HCT116 (cell line): ENCODE data around the gene ZNF25. TPM values are rescaled to one million over a fixed set of nuclear protein-coding genes. Genes with fewer than 3 reads are reported as not detected.

Experiments
- ATAC-seq: fragments of 200-7000 bp; cut with Tn5 transposase; 2 replicates; pipeline ENCODE4 v1.9.1; 2020; ENCODE audit warnings: mild to moderate bottlenecking, moderate library complexity
- BruUV-seq: library from RNA; stranded (reverse); fragments of 400-500 nt; replicated peaks from 2 replicates; lab custom pipeline; 2021; lab: Mats Ljungman, UMichigan
- CTCF ChIA-PET: fragments of 300-600 bp; sonication (Branson Sonifier 250); formaldehyde crosslinking; loops from one replicate; lab custom pipeline; 2021; ENCODE audit warnings: antibody characterized with exemption; lab: Charles Lee
- POLR2A ChIA-PET: fragments of 300-600, 350-600 bp; sonication (Branson Sonifier 250); formaldehyde crosslinking; loops from one replicate; lab custom pipeline; 2021; ENCODE audit warnings: antibody characterized with exemption; lab: Charles Lee
- RAD21 ChIA-PET, 2 experiments: fragments of 300-600 bp; sonication (Branson Sonifier 250); formaldehyde crosslinking; loops; one replicate each; lab custom pipeline; 2023; ENCODE audit warnings: low total read pairs in 2 of 2; ENCODE audit not compliant: uncharacterized antibody in 2 of 2, unreplicated experiment in 2 of 2, low non-redundant PET in 1 of 2; lab: Charles Lee
- DNase-seq: peaks from one replicate; pipeline ENCODE4 v3.0.0-alpha.2; 2010; ENCODE audit warnings: low read depth, low spot score
- H2AFZ ChIP-seq: fragments of 200-600 bp; shearing (Covaris generic), sonication (generic); 2 replicates; pipeline ENCODE4 v1.6.1; 2017; ENCODE audit warnings: low read depth, mixed run types, mixed read lengths, antibody characterized with exemption, low read length; ENCODE audit not compliant: poor library complexity, severe bottlenecking
- H3K27ac ChIP-seq: 2 replicates; pipeline ENCODE4 v1.5.1; 2012; ENCODE audit warnings: low read depth, low read length
- H3K27me3 ChIP-seq: fragments of 200-600 bp; sonication (generic); 2 replicates; pipeline ENCODE4 v1.6.1; 2016; ENCODE audit warnings: mixed run types, low read length, mixed read lengths; ENCODE audit not compliant: insufficient read depth
- H3K36me3 ChIP-seq, 2 experiments: fragments of 200-500 bp in 1 of 2; fragments of 200-600 bp in 1 of 2; sonication (Bioruptor generic) in 1 of 2; sonication (generic) in 1 of 2; 2 replicates each; pipeline versions ENCODE4 v1.5.1 to v1.6.1; 2014 to 2016; ENCODE audit warnings: low read length in 2 of 2, inconsistent platforms in 1 of 2, mixed read lengths in 1 of 2, mixed run types in 1 of 2; ENCODE audit not compliant: insufficient read depth in 2 of 2, control insufficient read depth in 1 of 2
- H3K4me1 ChIP-seq, 2 experiments: fragments of 200-600 bp in 1 of 2; sonication (generic) in 1 of 2; 2 replicates each; pipeline versions ENCODE4 v1.5.1 to v1.6.1; 2012 to 2017; ENCODE audit warnings: low read length in 2 of 2, inconsistent platforms in 1 of 2, mild to moderate bottlenecking in 1 of 2, mixed read lengths in 1 of 2, mixed run types in 1 of 2, moderate library complexity in 1 of 2; ENCODE audit not compliant: insufficient read depth in 2 of 2, control insufficient read depth in 1 of 2
- H3K4me2 ChIP-seq: fragments of 200-600 bp; sonication (generic); 2 replicates; pipeline ENCODE4 v1.6.1; 2017; ENCODE audit warnings: mixed run types, low read length, mixed read lengths
- H3K4me3 ChIP-seq, 2 experiments: fragments of 200-600 bp in 1 of 2; sonication (generic) in 1 of 2; replicated peaks in 1 of 2; 2 replicates each; pipeline ENCODE4 v1.5.1; 2011 to 2016; ENCODE audit warnings: low read length in 2 of 2, control low read depth in 1 of 2, low read depth in 1 of 2, mild to moderate bottlenecking in 1 of 2, mixed read lengths in 1 of 2, mixed run types in 1 of 2
- H3K79me2 ChIP-seq: fragments of 200-600 bp; sonication (generic); 2 replicates; pipeline ENCODE4 v1.6.1; 2017; ENCODE audit warnings: mild to moderate bottlenecking, mixed run types, low read length, moderate library complexity, mixed read lengths; ENCODE audit not compliant: insufficient read depth
- H3K9ac ChIP-seq: fragments of 200-600 bp; sonication (generic); 2 replicates; pipeline ENCODE4 v1.6.1; 2016; ENCODE audit warnings: low read length, mixed read lengths
- H3K9me2 ChIP-seq: fragments of 200-600 bp; sonication (generic), shearing (Covaris generic); 2 replicates; pipeline ENCODE4 v1.6.1; 2017; ENCODE audit warnings: mixed run types, mild to moderate bottlenecking, moderate library complexity; ENCODE audit not compliant: insufficient read depth
- H3K9me3 ChIP-seq, 2 experiments: fragments of 200-500 bp in 1 of 2; fragments of 200-600 bp in 1 of 2; sonication (Bioruptor generic) in 1 of 2; sonication (generic) in 1 of 2; 2 replicates each; pipeline ENCODE4 v1.6.1; 2014 to 2017; ENCODE audit warnings: low read length in 2 of 2, mixed read lengths in 2 of 2, inconsistent platforms in 1 of 2, low read depth in 1 of 2, mild to moderate bottlenecking in 1 of 2, mixed run types in 1 of 2, moderate library complexity in 1 of 2; ENCODE audit not compliant: control insufficient read depth in 1 of 2, insufficient read depth in 1 of 2
- H4K20me1 ChIP-seq: fragments of 200-600 bp; sonication (generic), shearing (Covaris generic); 2 replicates; pipeline ENCODE4 v1.6.1; 2017; ENCODE audit warnings: mixed run types, mild to moderate bottlenecking, moderate library complexity; ENCODE audit not compliant: insufficient read depth
- CEBPB ChIP-seq: IDR thresholded peaks from 2 replicates; pipeline ENCODE4 v1.6.1; 2012; ENCODE audit warnings: low read depth
- EGR1 ChIP-seq: IDR thresholded peaks from 2 replicates; pipeline ENCODE4 v1.6.1; 2012; ENCODE audit warnings: low read depth
- FOSL1 ChIP-seq: IDR thresholded peaks from 2 replicates; pipeline ENCODE4 v1.6.1; 2012; ENCODE audit warnings: low read depth
- POLR2AphosphoS5 ChIP-seq: IDR thresholded peaks from 2 replicates; pipeline ENCODE4 v1.6.1; 2011; ENCODE audit warnings: mild to moderate bottlenecking, low read depth, low read length, moderate library complexity
- RAD21 ChIP-seq: IDR thresholded peaks from 2 replicates; pipeline ENCODE4 v1.6.1; 2012; ENCODE audit warnings: low read depth, mild to moderate bottlenecking
- SIN3A ChIP-seq: IDR thresholded peaks from 2 replicates; pipeline ENCODE4 v1.6.1; 2012; ENCODE audit warnings: low read depth
- SP1 ChIP-seq: IDR thresholded peaks from 2 replicates; pipeline ENCODE4 v1.6.1; 2012; ENCODE audit warnings: low read depth
- SRF ChIP-seq: IDR thresholded peaks from 2 replicates; pipeline ENCODE4 v1.6.1; 2012; ENCODE audit warnings: low read depth
- YY1 ChIP-seq: IDR thresholded peaks from 2 replicates; pipeline ENCODE4 v1.6.1; 2011; ENCODE audit warnings: low read length, low read depth, moderate library complexity, mild to moderate bottlenecking; ENCODE audit not compliant: insufficient replicate concordance; ENCODE audit errors: extremely low read depth
- ZFX ChIP-seq: fragments of 450-650 bp; IDR thresholded peaks from 2 replicates; pipeline ENCODE4 v1.6.1; 2017
- intact Hi-C: fragments of 100-400 bp; cut with micrococcal nuclease; formaldehyde crosslinking; loops from 2 replicates; pipeline ENCODE4 v1.10.0; 2022
- total RNA-seq: library from RNA; stranded (reverse); gene quantifications from one replicate; pipeline ENCODE4 v1.2.1, GENCODE V29; 2021; ENCODE audit not compliant: unreplicated experiment
- TF ChIP-seq, protein P1 (sequence below): IDR thresholded peaks from 2 replicates; pipeline ENCODE4 v1.6.1; 2012
- TF ChIP-seq, protein P2 (sequence below), 3 experiments: fragments of 200-600 bp in 1 of 3; sonication (generic) in 1 of 3; IDR thresholded peaks in 2 of 3; conservative IDR thresholded peaks in 1 of 3; 2 replicates each; pipeline ENCODE4 v1.5.1; 2012 to 2017; ENCODE audit warnings: low read depth in 2 of 3, low read length in 2 of 3, antibody characterized with exemption in 1 of 3, borderline replicate concordance in 1 of 3, control low read depth in 1 of 3, mild to moderate bottlenecking in 1 of 3, mixed read lengths in 1 of 3, mixed run types in 1 of 3, moderate library complexity in 1 of 3; ENCODE audit not compliant: insufficient read depth in 1 of 3
- TF ChIP-seq, protein P3 (sequence below): IDR thresholded peaks from 2 replicates; pipeline ENCODE4 v1.6.1; 2011; ENCODE audit warnings: mild to moderate bottlenecking, low read length, moderate library complexity; ENCODE audit not compliant: insufficient replicate concordance; ENCODE audit errors: extremely low read depth

ZNF25 gene
- total RNA-seq, 1 experiment from 2014 or later, result 4.6 TPM

DNA sequence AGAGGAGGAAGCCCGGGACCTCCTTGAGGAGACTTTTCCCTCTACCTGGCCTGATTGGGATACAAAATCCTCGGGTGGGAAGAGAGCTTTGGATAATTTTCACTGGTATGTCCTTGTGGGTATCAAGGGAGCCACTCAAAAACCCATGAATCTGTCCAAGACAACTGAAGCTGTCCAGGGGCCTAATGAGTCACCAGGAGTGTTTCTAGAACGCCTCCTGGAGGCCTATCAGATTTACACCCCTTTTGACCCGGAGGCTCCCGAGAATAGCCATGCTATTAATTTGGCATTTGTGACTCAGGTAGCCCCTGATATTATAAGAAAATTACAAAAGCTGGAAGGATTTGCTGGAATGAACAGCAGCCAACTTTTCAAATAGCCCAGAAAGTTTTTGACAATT is 38.6 kb downstream of the ZNF25 start:
- ATAC-seq, result no peak
- intact Hi-C loops, result no loop called here
- Histone ChIP-seq H3K4me3 (no peak overlapping the region), H3K36me3 (no peaks in the 10 kb centered on the region), H3K27me3 (no peaks in the 10 kb centered on the region), H3K9me2 (no peaks in the 10 kb centered on the region)
- no peak for DNase-seq
- TF ChIP-seq EGR1 (no peak), POLR2AphosphoS5 (no peak), ZFX (no peak), RAD21 (peak; percentile 17; the same call in 1 of the 2 replicates), SRF (no peak), CEBPB (no peak)
- TF ChIP-seq, protein P1, sequence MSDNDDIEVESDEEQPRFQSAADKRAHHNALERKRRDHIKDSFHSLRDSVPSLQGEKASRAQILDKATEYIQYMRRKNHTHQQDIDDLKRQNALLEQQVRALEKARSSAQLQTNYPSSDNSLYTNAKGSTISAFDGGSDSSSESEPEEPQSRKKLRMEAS, result no peak
- TF ChIP-seq, all 23 proteins: peak for 1
- Histone ChIP-seq H3K4me1 (no peaks in the 10 kb centered on the region), H3K4me2 (no peak overlapping the region), H4K20me1 (no peaks in the 10 kb centered on the region), H2AFZ (no peak overlapping the region), H3K27ac (no peak overlapping the region), H3K9ac (no peak overlapping the region), H3K79me2 (no peaks in the 10 kb centered on the region), H3K9me3 (no peaks in the 10 kb centered on the region)
- CTCF ChIA-PET, result no interaction called here
- POLR2A ChIA-PET, result no interaction called here
- RAD21 ChIA-PET, result no interaction called here
- BruUV-seq, result no TSS peak

DNA sequence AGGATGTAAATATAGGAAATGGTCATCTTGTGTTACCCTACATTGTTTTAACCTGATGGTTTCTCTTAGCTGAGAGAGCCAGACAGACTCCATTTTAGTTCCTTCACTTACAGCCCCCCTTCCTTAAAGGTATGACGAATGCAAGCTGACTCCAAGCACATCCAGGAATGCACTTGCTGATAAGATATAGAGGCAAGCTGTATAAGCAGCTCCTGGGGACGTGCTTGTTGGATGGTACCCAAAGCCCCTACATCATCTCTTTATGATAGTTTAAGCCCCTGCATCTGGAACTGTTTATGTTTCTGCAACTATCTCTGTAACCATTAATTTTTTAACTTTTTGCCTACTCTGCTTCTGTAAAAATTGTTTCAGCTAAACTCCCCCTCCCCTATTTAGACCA is 41.7 kb downstream of the ZNF25 start:
- Histone ChIP-seq H3K9me2 (no peaks in the 10 kb centered on the region), H3K27me3 (no peaks in the 10 kb centered on the region), H3K36me3 (no peaks in the 10 kb centered on the region), H3K9me3 (no peaks in the 10 kb centered on the region), H2AFZ (no peak overlapping the region), H4K20me1 (no peaks in the 10 kb centered on the region), H3K4me3 (no peak overlapping the region), H3K4me1 (no peaks in the 10 kb centered on the region), H3K27ac (no peak overlapping the region), H3K4me2 (no peak overlapping the region), H3K79me2 (no peaks in the 10 kb centered on the region), H3K9ac (no peak overlapping the region)
- ChIA-PET POLR2A (no interaction called here), CTCF (no interaction called here), RAD21 (no interaction called here)
- no peak for ATAC-seq
- intact Hi-C loops, result no loop called here
- no TSS peak for BruUV-seq
- TF ChIP-seq SP1, result no peak
- TF ChIP-seq SRF, result no peak
- TF ChIP-seq, protein P2, sequence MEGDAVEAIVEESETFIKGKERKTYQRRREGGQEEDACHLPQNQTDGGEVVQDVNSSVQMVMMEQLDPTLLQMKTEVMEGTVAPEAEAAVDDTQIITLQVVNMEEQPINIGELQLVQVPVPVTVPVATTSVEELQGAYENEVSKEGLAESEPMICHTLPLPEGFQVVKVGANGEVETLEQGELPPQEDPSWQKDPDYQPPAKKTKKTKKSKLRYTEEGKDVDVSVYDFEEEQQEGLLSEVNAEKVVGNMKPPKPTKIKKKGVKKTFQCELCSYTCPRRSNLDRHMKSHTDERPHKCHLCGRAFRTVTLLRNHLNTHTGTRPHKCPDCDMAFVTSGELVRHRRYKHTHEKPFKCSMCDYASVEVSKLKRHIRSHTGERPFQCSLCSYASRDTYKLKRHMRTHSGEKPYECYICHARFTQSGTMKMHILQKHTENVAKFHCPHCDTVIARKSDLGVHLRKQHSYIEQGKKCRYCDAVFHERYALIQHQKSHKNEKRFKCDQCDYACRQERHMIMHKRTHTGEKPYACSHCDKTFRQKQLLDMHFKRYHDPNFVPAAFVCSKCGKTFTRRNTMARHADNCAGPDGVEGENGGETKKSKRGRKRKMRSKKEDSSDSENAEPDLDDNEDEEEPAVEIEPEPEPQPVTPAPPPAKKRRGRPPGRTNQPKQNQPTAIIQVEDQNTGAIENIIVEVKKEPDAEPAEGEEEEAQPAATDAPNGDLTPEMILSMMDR (IDR thresholded peaks at IDR 0.05 in 2 of 3, conservative IDR thresholded peaks at IDR 0.05 in 1 of 3; ENCODE audit: borderline replicate concordance in 1 of 3, insufficient read depth in 1 of 3, low read depth in 2 of 3, low read length in 2 of 3), result no peak
- TF ChIP-seq, protein P3, sequence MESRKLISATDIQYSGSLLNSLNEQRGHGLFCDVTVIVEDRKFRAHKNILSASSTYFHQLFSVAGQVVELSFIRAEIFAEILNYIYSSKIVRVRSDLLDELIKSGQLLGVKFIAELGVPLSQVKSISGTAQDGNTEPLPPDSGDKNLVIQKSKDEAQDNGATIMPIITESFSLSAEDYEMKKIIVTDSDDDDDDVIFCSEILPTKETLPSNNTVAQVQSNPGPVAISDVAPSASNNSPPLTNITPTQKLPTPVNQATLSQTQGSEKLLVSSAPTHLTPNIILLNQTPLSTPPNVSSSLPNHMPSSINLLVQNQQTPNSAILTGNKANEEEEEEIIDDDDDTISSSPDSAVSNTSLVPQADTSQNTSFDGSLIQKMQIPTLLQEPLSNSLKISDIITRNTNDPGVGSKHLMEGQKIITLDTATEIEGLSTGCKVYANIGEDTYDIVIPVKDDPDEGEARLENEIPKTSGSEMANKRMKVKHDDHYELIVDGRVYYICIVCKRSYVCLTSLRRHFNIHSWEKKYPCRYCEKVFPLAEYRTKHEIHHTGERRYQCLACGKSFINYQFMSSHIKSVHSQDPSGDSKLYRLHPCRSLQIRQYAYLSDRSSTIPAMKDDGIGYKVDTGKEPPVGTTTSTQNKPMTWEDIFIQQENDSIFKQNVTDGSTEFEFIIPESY, result no peak
- no peak for TF ChIP-seq SIN3A
- TF ChIP-seq YY1, result no peak
- no peak for TF ChIP-seq RAD21
- no peak for TF ChIP-seq FOSL1
- no peak for DNase-seq
